SK-N-SH treated with all-trans-retinoic acid at 6 μM for 48 hours (cell line): ENCODE measurements around the gene MAP7.

ENCODE experiments used
- ATAC-seq: fragments of 200-7000 bp; cut with Tn5 transposase; 3 replicates; pipeline ENCODE4 v1.9.1; 2020; ENCODE audit warnings: mild to moderate bottlenecking, moderate library complexity
- ARNTL ChIP-seq: fragments of 450-650 bp; formaldehyde crosslinking; IDR thresholded peaks from 2 replicates; pipeline ENCODE4 v1.5.0; 2020; ENCODE audit warnings: low read depth, mild to moderate bottlenecking, moderate library complexity, borderline replicate concordance
- BACH2 ChIP-seq: fragments of 250-450 bp; sonication (Bioruptor Pico); IDR thresholded peaks from 2 replicates; pipeline ENCODE4 v1.9.0; 2021; ENCODE audit warnings: mild to moderate bottlenecking, borderline replicate concordance
- CSDC2 ChIP-seq: fragments of 250-450 bp; sonication (Bioruptor Pico); IDR thresholded peaks from 2 replicates; pipeline ENCODE4 v1.5.0; 2020; ENCODE audit warnings: mild to moderate bottlenecking, moderate library complexity
- GLIS3 ChIP-seq: fragments of 250-450 bp; sonication (Bioruptor Pico); IDR thresholded peaks from 2 replicates; pipeline ENCODE4 v1.5.0; 2020; ENCODE audit warnings: mild to moderate bottlenecking, moderate library complexity
- ISL1 ChIP-seq: fragments of 250-450 bp; sonication (Bioruptor Pico); IDR thresholded peaks from 2 replicates; pipeline ENCODE4 v2.1.2; 2022; ENCODE audit warnings: mild to moderate bottlenecking, moderate library complexity
- OSR1 ChIP-seq: fragments of 250-450 bp; sonication (Bioruptor Pico); IDR thresholded peaks from 2 replicates; pipeline ENCODE4 v1.8.0; 2022; ENCODE audit warnings: moderate library complexity, mild to moderate bottlenecking, inconsistent platforms
- PPARA ChIP-seq: fragments of 250-450 bp; sonication (Bioruptor Pico); IDR thresholded peaks from 2 replicates; pipeline ENCODE4 v1.5.0; 2020; ENCODE audit warnings: mild to moderate bottlenecking, borderline replicate concordance
- RARB ChIP-seq: fragments of 250-450 bp; sonication (Bioruptor Pico); IDR thresholded peaks from 2 replicates; pipeline ENCODE4 v1.8.0; 2021; ENCODE audit warnings: mild to moderate bottlenecking, moderate library complexity
- SNAI2 ChIP-seq: fragments of 250-450 bp; sonication (Bioruptor Pico); IDR thresholded peaks from 2 replicates; pipeline ENCODE4 v1.5.0; 2020; ENCODE audit warnings: mild to moderate bottlenecking, moderate library complexity
- TCF4 ChIP-seq: fragments of 250-450 bp; sonication (Bioruptor Pico); IDR thresholded peaks from 2 replicates; pipeline ENCODE4 v1.8.0; 2021; ENCODE audit warnings: mild to moderate bottlenecking, moderate library complexity, borderline replicate concordance
- TOX ChIP-seq: fragments of 250-450 bp; sonication (Bioruptor Pico); IDR thresholded peaks from 2 replicates; pipeline ENCODE4 v1.8.0; 2021; ENCODE audit warnings: mild to moderate bottlenecking, moderate library complexity, borderline replicate concordance
- ZC3H10 ChIP-seq: fragments of 250-450 bp; sonication (Bioruptor Pico); IDR thresholded peaks from 2 replicates; pipeline ENCODE4 v1.5.1; 2021; ENCODE audit warnings: mild to moderate bottlenecking, moderate library complexity
- ZFP3 ChIP-seq: fragments of 250-450 bp; sonication (Bioruptor Pico); IDR thresholded peaks from 2 replicates; pipeline ENCODE4 v1.5.0; 2020; ENCODE audit warnings: mild to moderate bottlenecking, moderate library complexity
- ZFP30 ChIP-seq: fragments of 450-650 bp; formaldehyde crosslinking; IDR thresholded peaks from 2 replicates; pipeline ENCODE4 v1.5.0; 2022; ENCODE audit warnings: mild to moderate bottlenecking, moderate library complexity
- ZNF565 ChIP-seq: fragments of 450-650 bp; formaldehyde crosslinking; conservative IDR thresholded peaks from 2 replicates; pipeline ENCODE4 v1.5.0; 2020; ENCODE audit warnings: low read depth, mild to moderate bottlenecking, moderate library complexity
- ZNF70 ChIP-seq: fragments of 450-650 bp; formaldehyde crosslinking; IDR thresholded peaks from 2 replicates; pipeline ENCODE4 v1.5.0; 2020; ENCODE audit warnings: mild to moderate bottlenecking, moderate library complexity
- ZNF8 ChIP-seq: fragments of 450-650 bp; formaldehyde crosslinking; IDR thresholded peaks from 2 replicates; pipeline ENCODE4 v1.5.0; 2020; ENCODE audit warnings: mild to moderate bottlenecking, moderate library complexity
- TF ChIP-seq, protein P1 (sequence below): fragments of 250-450 bp; sonication (Bioruptor Pico); IDR thresholded peaks from 2 replicates; pipeline ENCODE4 v1.5.0; 2020; ENCODE audit warnings: mild to moderate bottlenecking, moderate library complexity
- TF ChIP-seq, protein P2 (sequence below): fragments of 250-450 bp; sonication (Bioruptor Pico); IDR thresholded peaks from 2 replicates; pipeline ENCODE4 v1.5.1; 2021; ENCODE audit warnings: mild to moderate bottlenecking, moderate library complexity
- TF ChIP-seq, protein P3 (sequence below): fragments of 250-450 bp; sonication (Bioruptor Pico); IDR thresholded peaks from 2 replicates; pipeline ENCODE4 v1.8.0; 2021; ENCODE audit warnings: low read depth, mild to moderate bottlenecking, moderate library complexity, borderline replicate concordance
- TF ChIP-seq, protein P4 (sequence below): fragments of 250-450 bp; sonication (Bioruptor Pico); IDR thresholded peaks from 2 replicates; pipeline ENCODE4 v1.8.0; 2020; ENCODE audit warnings: mild to moderate bottlenecking, moderate library complexity, borderline replicate concordance

The MAP7 gene

DNA sequence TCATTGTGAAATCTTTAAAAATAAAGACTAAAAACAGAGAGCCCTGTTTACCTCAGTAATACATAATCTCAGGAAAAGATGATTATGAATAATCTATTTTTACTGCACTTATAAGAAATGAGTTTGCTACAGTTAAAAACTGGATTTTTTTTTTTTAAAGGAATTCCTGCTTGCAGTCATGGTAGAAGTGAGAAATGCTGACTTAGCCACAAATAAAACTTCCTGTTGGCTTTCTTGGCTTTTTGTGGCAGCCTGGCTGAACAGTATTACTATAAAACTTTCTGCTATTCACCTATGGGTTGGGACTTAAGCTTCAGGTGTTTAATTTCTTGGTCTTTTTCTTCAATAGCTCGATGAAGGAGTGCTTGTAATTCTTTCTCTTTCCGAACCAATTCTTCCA, 12.0 kb upstream of the MAP7 start:
- TF ChIP-seq ZFP30 (CRISPR knock-in tag) (no peak), ZNF70 (CRISPR knock-in tag) (no peak), TCF4 (CRISPR knock-in tag) (no peak), BACH2 (no peak), TOX (CRISPR knock-in tag) (no peak), PPARA (no peak), ARNTL (no peak), ISL1 (no peak), RARB (no peak), ZNF8 (CRISPR knock-in tag) (no peak), CSDC2 (CRISPR knock-in tag) (no peak), ZFP3 (no peak), OSR1 (no peak), ZC3H10 (no peak), GLIS3 (CRISPR knock-in tag) (no peak)
- TF ChIP-seq, protein P1, sequence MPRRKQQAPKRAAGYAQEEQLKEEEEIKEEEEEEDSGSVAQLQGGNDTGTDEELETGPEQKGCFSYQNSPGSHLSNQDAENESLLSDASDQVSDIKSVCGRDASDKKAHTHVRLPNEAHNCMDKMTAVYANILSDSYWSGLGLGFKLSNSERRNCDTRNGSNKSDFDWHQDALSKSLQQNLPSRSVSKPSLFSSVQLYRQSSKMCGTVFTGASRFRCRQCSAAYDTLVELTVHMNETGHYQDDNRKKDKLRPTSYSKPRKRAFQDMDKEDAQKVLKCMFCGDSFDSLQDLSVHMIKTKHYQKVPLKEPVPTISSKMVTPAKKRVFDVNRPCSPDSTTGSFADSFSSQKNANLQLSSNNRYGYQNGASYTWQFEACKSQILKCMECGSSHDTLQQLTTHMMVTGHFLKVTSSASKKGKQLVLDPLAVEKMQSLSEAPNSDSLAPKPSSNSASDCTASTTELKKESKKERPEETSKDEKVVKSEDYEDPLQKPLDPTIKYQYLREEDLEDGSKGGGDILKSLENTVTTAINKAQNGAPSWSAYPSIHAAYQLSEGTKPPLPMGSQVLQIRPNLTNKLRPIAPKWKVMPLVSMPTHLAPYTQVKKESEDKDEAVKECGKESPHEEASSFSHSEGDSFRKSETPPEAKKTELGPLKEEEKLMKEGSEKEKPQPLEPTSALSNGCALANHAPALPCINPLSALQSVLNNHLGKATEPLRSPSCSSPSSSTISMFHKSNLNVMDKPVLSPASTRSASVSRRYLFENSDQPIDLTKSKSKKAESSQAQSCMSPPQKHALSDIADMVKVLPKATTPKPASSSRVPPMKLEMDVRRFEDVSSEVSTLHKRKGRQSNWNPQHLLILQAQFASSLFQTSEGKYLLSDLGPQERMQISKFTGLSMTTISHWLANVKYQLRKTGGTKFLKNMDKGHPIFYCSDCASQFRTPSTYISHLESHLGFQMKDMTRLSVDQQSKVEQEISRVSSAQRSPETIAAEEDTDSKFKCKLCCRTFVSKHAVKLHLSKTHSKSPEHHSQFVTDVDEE (CRISPR knock-in tag) = no peak
- TF ChIP-seq, protein P2, sequence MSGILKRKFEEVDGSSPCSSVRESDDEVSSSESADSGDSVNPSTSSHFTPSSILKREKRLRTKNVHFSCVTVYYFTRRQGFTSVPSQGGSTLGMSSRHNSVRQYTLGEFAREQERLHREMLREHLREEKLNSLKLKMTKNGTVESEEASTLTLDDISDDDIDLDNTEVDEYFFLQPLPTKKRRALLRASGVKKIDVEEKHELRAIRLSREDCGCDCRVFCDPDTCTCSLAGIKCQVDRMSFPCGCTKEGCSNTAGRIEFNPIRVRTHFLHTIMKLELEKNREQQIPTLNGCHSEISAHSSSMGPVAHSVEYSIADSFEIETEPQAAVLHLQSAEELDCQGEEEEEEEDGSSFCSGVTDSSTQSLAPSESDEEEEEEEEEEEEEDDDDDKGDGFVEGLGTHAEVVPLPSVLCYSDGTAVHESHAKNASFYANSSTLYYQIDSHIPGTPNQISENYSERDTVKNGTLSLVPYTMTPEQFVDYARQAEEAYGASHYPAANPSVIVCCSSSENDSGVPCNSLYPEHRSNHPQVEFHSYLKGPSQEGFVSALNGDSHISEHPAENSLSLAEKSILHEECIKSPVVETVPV (CRISPR knock-in tag) = no peak
- TF ChIP-seq, protein P3, sequence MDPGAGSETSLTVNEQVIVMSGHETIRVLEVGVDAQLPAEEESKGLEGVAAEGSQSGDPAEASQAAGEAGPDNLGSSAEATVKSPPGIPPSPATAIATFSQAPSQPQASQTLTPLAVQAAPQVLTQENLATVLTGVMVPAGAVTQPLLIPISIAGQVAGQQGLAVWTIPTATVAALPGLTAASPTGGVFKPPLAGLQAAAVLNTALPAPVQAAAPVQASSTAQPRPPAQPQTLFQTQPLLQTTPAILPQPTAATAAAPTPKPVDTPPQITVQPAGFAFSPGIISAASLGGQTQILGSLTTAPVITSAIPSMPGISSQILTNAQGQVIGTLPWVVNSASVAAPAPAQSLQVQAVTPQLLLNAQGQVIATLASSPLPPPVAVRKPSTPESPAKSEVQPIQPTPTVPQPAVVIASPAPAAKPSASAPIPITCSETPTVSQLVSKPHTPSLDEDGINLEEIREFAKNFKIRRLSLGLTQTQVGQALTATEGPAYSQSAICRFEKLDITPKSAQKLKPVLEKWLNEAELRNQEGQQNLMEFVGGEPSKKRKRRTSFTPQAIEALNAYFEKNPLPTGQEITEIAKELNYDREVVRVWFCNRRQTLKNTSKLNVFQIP (CRISPR knock-in tag) = no peak
- no peak for ATAC-seq

DNA sequence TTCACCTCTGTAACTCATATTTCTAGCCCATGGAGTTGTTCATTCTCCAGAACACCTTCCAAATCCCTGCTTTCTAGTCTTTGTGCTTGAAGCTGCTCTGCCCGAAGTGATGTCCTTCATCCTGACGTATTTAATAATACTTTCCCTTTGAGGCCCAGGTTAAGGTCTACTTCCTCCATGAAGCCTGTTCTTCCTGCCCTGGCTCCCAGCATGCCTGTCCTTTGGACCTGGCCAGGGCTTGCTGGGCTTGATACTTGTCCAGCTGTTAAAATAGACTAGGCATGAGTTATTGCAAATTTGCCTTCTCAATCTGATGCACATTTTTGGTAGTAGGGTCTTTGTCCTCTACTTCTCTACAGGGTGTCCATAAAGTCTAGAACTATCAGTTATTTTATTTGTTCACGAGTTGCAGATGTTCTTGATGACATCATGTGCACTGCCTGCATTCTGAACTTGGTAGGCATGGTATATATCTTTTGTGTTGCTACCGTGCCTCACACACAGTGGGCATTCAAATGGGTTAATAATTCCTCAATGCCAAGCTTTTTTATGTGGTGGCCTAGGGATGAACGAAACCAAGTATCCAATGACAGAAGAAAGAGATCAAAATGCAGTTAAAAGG, 3.1 kb upstream of the MAP7 start:
- no peak for ATAC-seq
- TF ChIP-seq ZFP30 (CRISPR knock-in tag) (no peak), ZFP3 (no peak), SNAI2 (CRISPR knock-in tag) (no peak), TCF4 (CRISPR knock-in tag) (no peak), ZNF70 (CRISPR knock-in tag) (no peak), ZC3H10 (no peak), BACH2 (no peak), ARNTL (no peak), CSDC2 (CRISPR knock-in tag) (no peak), GLIS3 (CRISPR knock-in tag) (no peak), TOX (CRISPR knock-in tag) (no peak), ZNF565 (CRISPR knock-in tag) (no peak), RARB (no peak), ZNF8 (CRISPR knock-in tag) (no peak), PPARA (no peak)
- TF ChIP-seq, protein P1 (CRISPR knock-in tag) = no peak
- TF ChIP-seq, protein P2 (CRISPR knock-in tag) = no peak
- TF ChIP-seq, protein P3 (CRISPR knock-in tag) = no peak
- TF ChIP-seq, protein P4, sequence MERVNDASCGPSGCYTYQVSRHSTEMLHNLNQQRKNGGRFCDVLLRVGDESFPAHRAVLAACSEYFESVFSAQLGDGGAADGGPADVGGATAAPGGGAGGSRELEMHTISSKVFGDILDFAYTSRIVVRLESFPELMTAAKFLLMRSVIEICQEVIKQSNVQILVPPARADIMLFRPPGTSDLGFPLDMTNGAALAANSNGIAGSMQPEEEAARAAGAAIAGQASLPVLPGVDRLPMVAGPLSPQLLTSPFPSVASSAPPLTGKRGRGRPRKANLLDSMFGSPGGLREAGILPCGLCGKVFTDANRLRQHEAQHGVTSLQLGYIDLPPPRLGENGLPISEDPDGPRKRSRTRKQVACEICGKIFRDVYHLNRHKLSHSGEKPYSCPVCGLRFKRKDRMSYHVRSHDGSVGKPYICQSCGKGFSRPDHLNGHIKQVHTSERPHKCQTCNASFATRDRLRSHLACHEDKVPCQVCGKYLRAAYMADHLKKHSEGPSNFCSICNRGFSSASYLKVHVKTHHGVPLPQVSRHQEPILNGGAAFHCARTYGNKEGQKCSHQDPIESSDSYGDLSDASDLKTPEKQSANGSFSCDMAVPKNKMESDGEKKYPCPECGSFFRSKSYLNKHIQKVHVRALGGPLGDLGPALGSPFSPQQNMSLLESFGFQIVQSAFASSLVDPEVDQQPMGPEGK = no peak
